GM12873 (cell line): ENCODE results near the gene SLC16A7.

Experiments used
- TF ChIP-seq, protein P1 (sequence below): IDR thresholded peaks from 2 replicates; pipeline ENCODE4 v1.5.1; 2012; ENCODE audit warnings: low read depth, mild to moderate bottlenecking, moderate library complexity, low read length, control low read depth; ENCODE audit not compliant: insufficient read depth; ENCODE audit errors: missing control alignments

The SLC16A7 gene

DNA sequence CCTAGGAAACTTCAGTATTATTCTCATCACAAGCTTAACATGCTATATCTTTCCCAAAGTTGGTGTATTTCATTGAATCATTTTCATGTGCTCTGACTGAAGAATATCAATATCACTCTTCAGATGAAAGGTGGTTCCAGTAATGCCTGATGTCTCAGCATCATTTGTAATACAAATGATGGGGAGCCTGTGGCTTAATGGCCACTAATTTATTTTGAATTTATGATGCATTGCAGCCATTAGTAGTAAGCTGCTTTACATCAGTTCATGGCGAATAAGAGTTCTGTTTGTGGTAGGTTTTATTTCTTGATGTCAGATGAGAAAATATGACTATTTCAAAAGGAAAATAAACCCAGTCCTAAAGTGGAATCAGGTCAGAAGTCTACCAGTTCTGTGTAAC, 139.4 kb downstream of the SLC16A7 start:
- TF ChIP-seq, protein P1, sequence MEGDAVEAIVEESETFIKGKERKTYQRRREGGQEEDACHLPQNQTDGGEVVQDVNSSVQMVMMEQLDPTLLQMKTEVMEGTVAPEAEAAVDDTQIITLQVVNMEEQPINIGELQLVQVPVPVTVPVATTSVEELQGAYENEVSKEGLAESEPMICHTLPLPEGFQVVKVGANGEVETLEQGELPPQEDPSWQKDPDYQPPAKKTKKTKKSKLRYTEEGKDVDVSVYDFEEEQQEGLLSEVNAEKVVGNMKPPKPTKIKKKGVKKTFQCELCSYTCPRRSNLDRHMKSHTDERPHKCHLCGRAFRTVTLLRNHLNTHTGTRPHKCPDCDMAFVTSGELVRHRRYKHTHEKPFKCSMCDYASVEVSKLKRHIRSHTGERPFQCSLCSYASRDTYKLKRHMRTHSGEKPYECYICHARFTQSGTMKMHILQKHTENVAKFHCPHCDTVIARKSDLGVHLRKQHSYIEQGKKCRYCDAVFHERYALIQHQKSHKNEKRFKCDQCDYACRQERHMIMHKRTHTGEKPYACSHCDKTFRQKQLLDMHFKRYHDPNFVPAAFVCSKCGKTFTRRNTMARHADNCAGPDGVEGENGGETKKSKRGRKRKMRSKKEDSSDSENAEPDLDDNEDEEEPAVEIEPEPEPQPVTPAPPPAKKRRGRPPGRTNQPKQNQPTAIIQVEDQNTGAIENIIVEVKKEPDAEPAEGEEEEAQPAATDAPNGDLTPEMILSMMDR = no peak

DNA sequence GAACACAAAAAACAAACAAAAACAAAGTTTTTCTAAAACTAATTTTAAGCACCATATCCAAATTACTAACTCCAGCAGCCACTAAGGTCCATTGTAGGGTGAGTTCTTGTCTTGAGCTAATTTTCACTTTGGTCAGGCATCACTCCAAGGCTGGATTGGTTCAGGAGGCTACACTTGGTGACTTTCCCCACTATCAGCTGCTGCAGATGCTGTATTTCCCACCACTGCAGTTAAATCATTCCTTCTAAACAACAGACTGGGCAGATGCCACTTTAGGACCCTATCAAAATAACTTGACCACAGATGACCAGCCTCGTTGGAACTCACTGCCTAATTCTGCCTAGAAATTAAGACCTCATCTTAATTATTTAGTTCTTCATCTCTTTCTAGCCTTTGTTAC, 140.5 kb downstream of the SLC16A7 start:
- TF ChIP-seq, protein P1 = no peak

GRCh38 chr12:59736786-59737185, 141.0 kb downstream of the SLC16A7 start:
- TF ChIP-seq, protein P1 = no peak

DNA sequence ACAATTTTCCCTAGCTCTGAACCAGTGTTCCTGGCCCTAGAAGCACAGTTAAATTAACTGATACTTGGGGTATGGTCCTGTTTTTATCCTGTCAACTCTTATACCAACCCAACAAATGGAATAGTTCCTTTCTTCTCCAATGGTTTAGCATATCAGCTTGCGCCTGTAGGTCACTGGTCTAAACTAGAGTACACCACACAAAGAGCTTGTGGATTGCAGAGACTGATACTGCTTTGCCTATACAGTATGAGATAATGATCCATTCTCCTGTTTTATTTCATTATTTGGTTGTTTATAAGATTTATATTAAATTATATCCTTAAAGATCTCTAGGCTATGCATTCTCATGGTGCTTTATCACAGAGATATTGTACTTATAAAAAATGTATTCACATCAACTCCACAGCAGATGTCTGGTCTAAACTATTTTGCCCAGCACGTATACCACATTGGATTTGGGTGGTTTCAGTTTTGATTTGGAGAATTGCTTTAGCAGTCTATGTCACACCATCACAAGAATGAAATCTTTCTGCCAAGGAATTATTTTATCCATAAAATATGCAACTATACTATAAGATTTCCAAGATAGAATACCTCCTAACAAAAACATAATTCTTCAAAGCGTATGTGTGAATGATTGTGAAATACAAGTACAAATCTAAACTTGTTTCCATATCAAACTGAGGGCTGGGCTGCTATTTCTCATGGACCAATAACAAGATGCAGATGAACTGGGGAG, 142.1 kb downstream of the SLC16A7 start:
- TF ChIP-seq, protein P1 = no peak

- TF ChIP-seq, protein P1 = no peak
These were observed 147.0 kb downstream of the SLC16A7 start for GRCh38 chr12:59742841-59743240.

DNA sequence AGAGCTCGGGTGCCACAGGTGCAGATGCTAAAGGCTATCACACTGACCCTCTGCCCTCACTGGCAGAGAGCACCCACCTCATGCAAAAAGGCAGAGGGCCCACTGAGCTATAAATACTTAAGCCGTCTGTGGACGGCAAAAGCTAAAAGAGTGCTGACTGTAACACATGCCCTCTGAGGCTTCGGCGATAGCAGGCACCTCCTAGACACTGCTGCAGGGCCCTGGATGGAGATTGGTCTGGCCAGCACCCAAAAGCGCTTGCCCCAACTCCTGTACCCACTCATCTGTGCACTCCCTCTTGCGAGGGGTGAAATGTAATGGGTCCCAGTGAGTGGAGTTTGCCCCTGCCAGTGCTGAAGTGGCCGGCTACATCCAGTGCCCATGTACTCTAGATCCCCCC, 148.7 kb downstream of the SLC16A7 start:
- TF ChIP-seq, protein P1 = no peak

- TF ChIP-seq, protein P1 = no peak
These were observed 165.7 kb downstream of the SLC16A7 start for GRCh38 chr12:59761542-59761941.

- TF ChIP-seq, protein P1 = no peak
These were observed 168.0 kb downstream of the SLC16A7 start for GRCh38 chr12:59763835-59764234.
